ENCODE data around the gene INSYN2B.

Gene INSYN2B

GRCh38 chr5:169980418-169981053 lies at the start of gene INSYN2B:
Gene INSYN2B, minus strand, starts transcription at chr5:169980495. Its CDS starts 96,597 bp downstream, at chr5:169883898.
- in situ Hi-C loops (cut with MboI; ENCODE audit: low sequenced_read_pairs, unreplicated experiment): no loop called here
- peak; percentile 20 for TF ChIP-seq CTCF (IDR thresholded peaks at IDR 0.05; ENCODE audit: borderline replicate concordance, control extremely low read depth, extremely low read depth, insufficient read depth, missing control alignments)

GRCh38 chr5:170028124-170028523 lies 47.8 kb upstream of the INSYN2B start:
- no peak for DNase-seq (ENCODE audit: low spot score)
- in situ Hi-C loops (cut with MboI; ENCODE audit: low sequenced_read_pairs, unreplicated experiment): no loop called here
- no peak for TF ChIP-seq CTCF (IDR thresholded peaks at IDR 0.05; ENCODE audit: borderline replicate concordance, control extremely low read depth, extremely low read depth, insufficient read depth, missing control alignments)

More at GRCh38 chr5:169980418-169981053, at the start of gene INSYN2B:
- DNase-seq (ENCODE audit: low spot score): peak; percentile 30

- no peak for DNase-seq (ENCODE audit: low spot score)
- TF ChIP-seq CTCF (IDR thresholded peaks at IDR 0.05; ENCODE audit: borderline replicate concordance, control extremely low read depth, extremely low read depth, insufficient read depth, missing control alignments): no peak
- in situ Hi-C loops (cut with MboI; ENCODE audit: low sequenced_read_pairs, unreplicated experiment): no loop called here
These were observed 45.6 kb upstream of the INSYN2B start for GRCh38 chr5:170025853-170026252.

- in situ Hi-C loops (cut with MboI; ENCODE audit: low sequenced_read_pairs, unreplicated experiment): no loop called here
- TF ChIP-seq CTCF (IDR thresholded peaks at IDR 0.05; ENCODE audit: borderline replicate concordance, control extremely low read depth, extremely low read depth, insufficient read depth, missing control alignments): no peak
- no peak for DNase-seq (ENCODE audit: low spot score)
These were observed 41.2 kb upstream of the INSYN2B start for GRCh38 chr5:170021506-170021905.

- no peak for TF ChIP-seq CTCF (IDR thresholded peaks at IDR 0.05; ENCODE audit: borderline replicate concordance, control extremely low read depth, extremely low read depth, insufficient read depth, missing control alignments)
- in situ Hi-C loops (cut with MboI; ENCODE audit: low sequenced_read_pairs, unreplicated experiment): no loop called here
- DNase-seq (ENCODE audit: low spot score): no peak
These were observed 40.1 kb upstream of the INSYN2B start for GRCh38 chr5:170020423-170020822.

GRCh38 chr5:170012622-170013021 lies 32.3 kb upstream of the INSYN2B start:
- TF ChIP-seq CTCF (IDR thresholded peaks at IDR 0.05; ENCODE audit: borderline replicate concordance, control extremely low read depth, extremely low read depth, insufficient read depth, missing control alignments): no peak
- no peak for DNase-seq (ENCODE audit: low spot score)
- in situ Hi-C loops (cut with MboI; ENCODE audit: low sequenced_read_pairs, unreplicated experiment): no loop called here

Data from GM13976 (cell line).